ENCODE data around the gene AQP3.

DNA sequence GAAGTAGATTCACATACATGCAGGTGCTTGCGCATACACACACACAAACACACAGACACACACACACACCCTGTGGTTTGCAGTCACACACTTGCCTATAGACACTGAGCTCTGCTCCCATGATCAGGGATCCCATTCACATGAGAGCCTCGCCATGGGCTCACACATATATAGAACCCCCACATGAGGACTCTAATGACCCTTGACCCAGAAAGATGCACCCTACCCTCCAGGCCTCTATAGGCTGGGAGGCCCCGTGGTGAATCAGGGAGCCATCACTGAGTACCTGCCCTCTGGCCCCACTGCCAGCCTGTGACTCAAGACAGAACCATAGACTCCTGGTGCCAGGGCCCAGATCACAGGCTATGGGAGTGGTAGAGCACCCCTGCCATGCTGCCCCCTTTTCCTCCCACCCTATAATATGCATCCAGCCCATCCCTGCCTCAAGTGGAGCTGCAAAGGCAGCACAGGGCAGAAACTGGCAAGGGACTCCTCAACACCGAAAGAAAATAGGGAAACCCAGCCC lies 3.3 kb upstream of the AQP3 start:
- TF ChIP-seq, protein P1, sequence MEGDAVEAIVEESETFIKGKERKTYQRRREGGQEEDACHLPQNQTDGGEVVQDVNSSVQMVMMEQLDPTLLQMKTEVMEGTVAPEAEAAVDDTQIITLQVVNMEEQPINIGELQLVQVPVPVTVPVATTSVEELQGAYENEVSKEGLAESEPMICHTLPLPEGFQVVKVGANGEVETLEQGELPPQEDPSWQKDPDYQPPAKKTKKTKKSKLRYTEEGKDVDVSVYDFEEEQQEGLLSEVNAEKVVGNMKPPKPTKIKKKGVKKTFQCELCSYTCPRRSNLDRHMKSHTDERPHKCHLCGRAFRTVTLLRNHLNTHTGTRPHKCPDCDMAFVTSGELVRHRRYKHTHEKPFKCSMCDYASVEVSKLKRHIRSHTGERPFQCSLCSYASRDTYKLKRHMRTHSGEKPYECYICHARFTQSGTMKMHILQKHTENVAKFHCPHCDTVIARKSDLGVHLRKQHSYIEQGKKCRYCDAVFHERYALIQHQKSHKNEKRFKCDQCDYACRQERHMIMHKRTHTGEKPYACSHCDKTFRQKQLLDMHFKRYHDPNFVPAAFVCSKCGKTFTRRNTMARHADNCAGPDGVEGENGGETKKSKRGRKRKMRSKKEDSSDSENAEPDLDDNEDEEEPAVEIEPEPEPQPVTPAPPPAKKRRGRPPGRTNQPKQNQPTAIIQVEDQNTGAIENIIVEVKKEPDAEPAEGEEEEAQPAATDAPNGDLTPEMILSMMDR (IDR thresholded peaks at IDR 0.05), result no peak
- no peak for TF ChIP-seq POLR2A (IDR thresholded peaks at IDR 0.05)
